NB4 (cell line): Measurements from ENCODE around the gene POLR2E.
A peak's percentile ranks its signal among the peaks of the same experiment; 100 is the strongest.

Experiments
- DNase-seq: peaks from one replicate; pipeline ENCODE4 v3.0.0; 2010; ENCODE audit warnings: low read depth
- H3K4me3 ChIP-seq: one replicate; pipeline ENCODE4 v1.5.1; 2011; ENCODE audit warnings: mild to moderate bottlenecking, low read depth, low read length, moderate library complexity
- CTCF ChIP-seq: IDR thresholded peaks from one replicate; pipeline ENCODE4 v1.5.1; 2012; ENCODE audit warnings: low read depth, low read length
- MYC ChIP-seq: IDR thresholded peaks from 2 replicates; pipeline ENCODE4 v1.6.1; 2011; ENCODE audit warnings: low read depth, low read length
- POLR2A ChIP-seq: IDR thresholded peaks from 2 replicates; pipeline ENCODE4 v1.6.1; 2011; ENCODE audit warnings: mild to moderate bottlenecking; ENCODE audit not compliant: insufficient read length; ENCODE audit errors: extremely low read depth
- TF ChIP-seq, protein P1 (sequence below): IDR thresholded peaks from 2 replicates; pipeline ENCODE4 v1.6.1; 2011; ENCODE audit warnings: low read depth, low read length

The POLR2E gene

GRCh38 chr19:1069009-1069779 is 26.0 kb downstream of the POLR2E start:
- DNase-seq: peak; percentile 88
- peak overlapping the region; percentile 53 for H3K4me3 ChIP-seq
- TF ChIP-seq MYC: peak; percentile 97
- TF ChIP-seq CTCF: no peak
- TF ChIP-seq, protein P1, sequence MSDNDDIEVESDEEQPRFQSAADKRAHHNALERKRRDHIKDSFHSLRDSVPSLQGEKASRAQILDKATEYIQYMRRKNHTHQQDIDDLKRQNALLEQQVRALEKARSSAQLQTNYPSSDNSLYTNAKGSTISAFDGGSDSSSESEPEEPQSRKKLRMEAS: peak; percentile 93

DNA sequence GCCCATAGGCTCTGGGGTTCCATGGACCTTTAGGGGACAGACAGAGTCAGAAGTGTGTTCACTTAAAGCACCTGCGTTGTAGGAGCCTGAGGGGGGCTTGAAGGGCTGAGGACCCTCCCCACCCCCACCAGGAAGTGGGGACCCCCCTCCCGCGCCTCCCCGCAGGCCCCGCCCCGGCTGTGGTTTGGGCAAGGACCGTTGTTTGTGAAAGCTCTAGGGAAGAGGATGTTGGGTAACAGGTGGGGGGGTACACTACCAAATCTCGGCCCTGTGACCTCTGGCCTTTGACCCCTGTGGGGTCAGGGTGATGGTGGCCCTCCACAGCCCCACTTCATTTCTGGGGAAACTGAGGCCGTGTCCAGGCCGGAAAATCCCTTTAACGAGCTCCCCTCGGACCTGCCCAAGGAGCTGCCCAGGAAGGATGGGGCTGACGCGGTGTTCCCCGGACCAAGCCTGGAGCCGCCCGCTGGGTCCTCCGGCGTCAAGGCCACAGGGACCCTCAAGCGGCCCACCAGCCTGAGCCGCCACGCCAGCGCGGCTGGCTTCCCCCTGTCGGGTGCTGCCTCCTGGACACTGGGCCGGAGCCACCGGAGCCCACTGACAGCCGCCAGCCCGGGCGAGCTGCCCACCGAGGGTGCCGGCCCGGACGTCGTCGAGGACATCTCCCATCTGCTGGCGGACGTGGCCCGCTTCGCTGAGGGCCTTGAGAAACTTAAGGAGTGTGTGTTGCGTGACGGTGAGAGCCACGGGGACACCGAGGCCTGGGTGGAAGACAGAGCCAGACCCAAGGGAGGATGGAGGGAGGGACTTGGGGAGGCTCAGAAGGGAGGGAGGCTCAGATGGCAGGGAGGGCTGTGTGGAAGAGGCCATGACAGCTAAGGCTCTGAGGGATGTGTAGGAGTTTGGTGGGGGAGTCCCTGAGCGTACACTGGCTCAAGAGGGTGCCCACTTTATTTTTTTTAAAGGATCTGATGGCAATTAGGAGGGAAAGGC is 26.9 kb downstream of the POLR2E start:
- DNase-seq: peak; percentile 77
- peak overlapping the region; percentile 64 for H3K4me3 ChIP-seq
- 0 out of 2 replicates have a peak, but pooled peaks have one; percentile 44 for TF ChIP-seq MYC
- no peak for TF ChIP-seq POLR2A

DNA sequence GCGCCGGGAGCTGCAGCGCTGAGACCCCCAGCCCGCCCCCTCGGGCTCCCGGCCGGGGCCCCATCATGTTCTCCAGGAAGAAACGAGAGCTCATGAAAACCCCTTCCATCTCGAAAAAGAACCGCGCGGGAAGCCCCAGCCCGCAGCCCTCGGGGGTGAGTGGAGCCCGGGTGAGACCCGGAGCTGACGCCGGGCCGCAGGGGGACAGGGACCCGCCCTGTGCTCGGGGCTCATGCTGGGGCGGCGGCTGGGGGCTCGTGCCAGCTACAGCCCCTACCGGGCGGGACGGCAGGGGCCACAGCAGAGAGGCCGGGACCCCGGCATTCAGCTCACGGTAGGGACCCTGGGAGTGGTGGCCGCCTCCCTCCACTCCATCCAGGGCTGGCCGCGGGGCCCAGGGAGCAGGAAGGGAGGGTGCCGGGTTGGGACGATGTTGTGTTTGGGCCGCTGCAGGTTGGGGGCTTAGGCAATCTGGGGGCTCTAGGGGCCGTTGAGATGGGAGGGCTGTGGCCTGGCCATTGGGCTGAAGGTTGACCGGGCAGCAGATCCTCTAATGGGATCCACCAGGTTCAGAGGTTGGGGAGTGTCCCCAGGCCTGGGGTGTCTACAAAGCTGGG is 27.7 kb downstream of the POLR2E start:
- TF ChIP-seq CTCF (no peak), MYC (no peak), POLR2A (no peak)
- TF ChIP-seq, protein P1: no peak
- peak overlapping the region; percentile 64 for H3K4me3 ChIP-seq
- peak; percentile 47 for DNase-seq

- peak within 1 kb of the TSS; percentile 64 for H3K4me3 ChIP-seq
- peak; percentile 81 for DNase-seq
- TF ChIP-seq MYC: peak; percentile 81
- no peak for TF ChIP-seq CTCF
- TF ChIP-seq, protein P1: peak; percentile 78
- TF ChIP-seq POLR2A: peak; percentile 24
These were observed 28.3 kb downstream of the POLR2E start, which contains the start of gene ARHGAP45 for GRCh38 chr19:1066748-1067340. TSS of gene ARHGAP45 (plus strand) at chr19:1067167. CDS start at chr19:1067406, 239 bp downstream.

GRCh38 chr19:1066251-1066747 is 28.9 kb downstream of the POLR2E start:
- DNase-seq: no peak
- TF ChIP-seq, protein P1: no peak
- TF ChIP-seq CTCF (no peak), POLR2A (no peak), MYC (no peak)
- H3K4me3 ChIP-seq: no peak overlapping the region
